ENCODE data around the gene UBE2S.
"Not testable (repeated sequence)": the region's sequence is repeated elsewhere in the genome, so short reads cannot be mapped to it uniquely, and the experiment has no call there.

Gene UBE2S

DNA sequence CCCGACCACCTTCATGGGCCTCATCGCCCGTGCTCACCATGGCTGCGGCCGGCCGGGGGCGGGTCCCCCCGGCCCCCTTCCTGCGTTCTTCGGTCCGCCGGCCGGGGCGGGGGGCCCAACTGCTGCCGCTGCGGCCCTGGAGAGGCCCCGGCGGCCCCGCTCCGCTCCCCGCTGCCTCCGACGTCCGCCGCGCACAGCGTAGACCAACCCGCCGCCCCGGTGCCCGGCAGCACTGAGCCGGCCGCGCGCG, at the start of gene UBE2S:
TSS of gene UBE2S (minus strand) at position 239 of the 250 bp plus-strand sequence. CDS start at position 40, 199 bp downstream.
- not testable (repeated sequence) for FAIRE-seq

DNA sequence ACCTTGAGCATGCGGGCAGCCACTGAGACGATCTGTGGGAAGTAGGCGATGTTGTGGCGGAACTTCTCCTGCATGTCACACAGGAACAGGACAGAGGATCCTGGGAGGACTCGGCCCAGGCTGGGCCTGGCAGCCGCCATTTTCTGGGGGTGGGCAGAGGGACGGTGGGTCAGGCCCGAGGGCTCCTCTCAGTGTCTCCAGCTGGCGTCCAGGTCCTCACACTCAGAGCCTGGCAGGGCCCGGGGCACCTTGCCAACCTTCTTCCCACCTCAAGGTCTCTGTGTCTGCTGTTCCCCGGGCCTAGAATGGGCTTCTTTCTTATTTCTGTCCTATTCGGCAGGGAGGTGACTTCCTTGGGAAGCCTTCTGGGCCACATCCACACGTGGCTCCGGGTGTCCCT, 48.8 kb upstream of the UBE2S start:
- FAIRE-seq, result no peak

- no peak for FAIRE-seq
Measured at GRCh38 chr19:55455576-55456235, 48.1 kb upstream of the UBE2S start.

DNA sequence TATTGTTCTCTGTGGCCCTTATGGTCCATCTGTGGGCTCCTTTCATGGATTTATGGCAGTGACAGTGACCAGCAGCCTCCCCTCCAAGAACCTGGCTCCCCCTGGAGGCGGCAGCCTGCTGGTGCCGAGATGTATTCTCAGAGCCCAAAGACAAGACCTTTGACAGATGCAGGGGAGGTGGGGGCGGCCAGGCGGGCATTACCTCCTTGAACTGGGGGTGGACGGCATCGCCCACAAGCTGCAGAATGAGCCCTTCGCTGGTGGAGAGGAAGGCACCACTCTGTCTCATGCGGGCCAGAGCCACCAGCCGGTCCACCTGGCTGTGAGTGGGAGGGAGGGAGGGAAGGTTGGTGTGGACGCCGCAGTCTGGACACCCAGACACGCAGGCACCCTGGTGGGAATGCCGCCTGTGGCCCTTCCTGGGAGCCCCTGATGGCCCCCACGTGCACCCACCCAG, 47.2 kb upstream of the UBE2S start:
- FAIRE-seq, result no peak

GRCh38 chr19:55453511-55454260, 46.1 kb upstream of the UBE2S start:
- no peak for FAIRE-seq

DNA sequence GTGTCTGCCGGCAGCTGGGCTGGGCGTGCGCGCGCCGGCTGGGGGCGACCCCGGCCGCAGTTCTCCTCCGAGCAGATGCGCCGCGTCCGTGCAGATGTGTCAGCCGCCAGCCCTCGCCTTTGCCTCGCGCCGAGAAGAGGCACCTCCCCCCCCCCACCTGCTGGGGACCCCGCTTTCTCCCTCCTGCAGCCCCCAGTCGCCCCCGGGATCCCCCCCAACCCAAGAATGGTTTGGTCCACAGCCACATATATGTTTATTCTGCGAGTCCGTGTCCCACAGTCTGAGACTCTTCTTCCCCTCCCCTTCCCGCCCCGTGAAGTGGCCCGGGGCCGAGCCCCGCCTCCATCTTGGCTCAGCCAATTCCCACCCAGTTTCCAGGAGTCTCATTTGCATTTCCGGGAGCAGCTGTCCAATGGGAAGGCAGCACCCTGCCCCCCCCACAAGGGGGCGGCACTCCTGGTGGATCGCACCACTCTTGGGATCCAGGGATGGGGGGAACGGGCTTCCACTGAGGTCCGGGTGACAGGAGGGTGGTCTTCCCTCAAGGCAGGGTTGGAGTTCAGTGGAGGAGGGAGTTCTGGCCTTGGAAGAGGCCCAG, 45.3 kb upstream of the UBE2S start:
- peak; percentile 83 for FAIRE-seq

DNA sequence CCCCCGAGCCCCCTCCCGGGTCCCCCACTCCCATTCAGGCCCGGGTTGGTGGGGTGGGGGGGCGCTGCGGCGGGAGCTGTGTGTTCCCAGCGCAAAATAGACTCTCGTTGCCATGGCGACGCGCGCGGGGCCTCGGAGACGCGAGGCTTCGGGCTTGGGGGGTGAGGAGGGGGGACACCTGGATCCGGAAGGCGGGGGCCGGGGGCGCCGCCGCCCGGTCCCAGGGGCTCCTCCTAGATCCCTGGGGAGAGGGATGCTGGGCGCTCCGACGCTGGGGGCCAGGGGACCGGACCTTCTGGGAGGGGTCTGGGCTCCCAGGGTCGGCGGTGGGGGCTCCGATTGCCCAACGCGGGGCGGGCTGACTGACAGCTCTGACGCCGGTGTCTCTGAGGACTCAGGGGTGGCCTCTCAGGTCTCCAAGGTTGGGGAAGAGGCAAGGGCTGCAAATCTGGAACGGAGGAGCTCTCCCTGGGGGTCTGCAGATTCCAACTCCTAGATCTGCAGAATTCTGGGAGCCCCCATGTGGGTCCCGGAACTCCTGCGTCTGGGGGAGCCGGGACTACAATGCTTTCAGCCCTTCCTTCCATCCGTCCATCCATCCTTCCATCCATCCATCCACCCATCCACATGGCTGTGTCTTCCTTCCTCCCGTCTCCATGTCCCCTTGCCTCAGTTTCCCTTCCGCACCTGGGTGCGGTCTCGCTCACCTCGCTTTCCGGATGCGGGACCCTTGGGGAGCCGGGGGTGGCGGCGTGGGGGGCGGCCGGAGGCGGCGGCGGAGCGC, 44.6 kb upstream of the UBE2S start:
- no peak for FAIRE-seq

GRCh38 chr19:55451163-55451964, 43.8 kb upstream of the UBE2S start:
- no peak for FAIRE-seq

- FAIRE-seq, result no peak
Measured at GRCh38 chr19:55449469-55449868, 41.9 kb upstream of the UBE2S start.

DNA sequence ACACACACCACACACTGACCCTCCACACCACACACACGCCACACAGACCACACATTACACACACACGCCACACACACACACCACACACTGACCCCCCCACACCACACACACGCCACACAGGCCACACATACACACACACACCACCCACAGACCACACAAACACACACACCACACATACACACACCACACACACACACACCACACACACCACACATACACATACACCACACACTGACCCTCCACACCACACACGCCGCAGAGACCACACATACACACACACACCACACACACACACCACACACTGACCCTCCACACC, 40.5 kb upstream of the UBE2S start:
- not testable (repeated sequence) for FAIRE-seq

DNA sequence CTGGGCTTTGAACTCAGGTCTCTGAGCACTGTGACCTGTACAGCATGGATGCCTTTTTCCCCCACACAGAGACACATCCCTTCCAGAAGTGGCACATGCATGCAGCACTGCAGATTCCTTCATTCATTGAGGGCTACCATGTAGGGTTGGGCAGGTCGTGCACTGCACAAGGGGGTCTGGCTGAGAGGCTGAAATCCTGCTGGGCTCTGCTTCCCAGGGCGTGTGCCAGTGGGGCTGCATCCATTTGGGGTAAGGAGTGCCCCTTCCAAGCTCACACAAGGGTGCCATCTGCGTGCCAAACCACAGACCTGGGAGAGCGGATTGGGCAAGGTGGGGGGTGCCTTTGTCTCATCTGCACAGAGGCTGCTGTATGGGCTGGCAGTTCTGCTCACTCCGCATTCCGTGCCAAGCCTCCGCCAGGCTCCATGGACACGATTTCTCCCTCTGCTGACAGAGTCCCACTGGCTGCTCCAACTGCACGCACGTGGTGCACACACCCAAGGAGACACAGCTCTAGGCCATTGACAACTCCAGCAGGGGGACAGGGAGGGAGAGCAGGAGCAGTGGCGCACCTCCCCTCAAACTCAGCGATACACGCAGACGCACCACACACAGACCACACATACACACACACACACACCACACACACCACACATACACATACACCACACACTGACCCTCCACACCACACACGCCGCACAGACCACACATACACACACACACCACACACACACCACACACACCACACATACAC, 40.0 kb upstream of the UBE2S start:
- FAIRE-seq, result no peak

DNA sequence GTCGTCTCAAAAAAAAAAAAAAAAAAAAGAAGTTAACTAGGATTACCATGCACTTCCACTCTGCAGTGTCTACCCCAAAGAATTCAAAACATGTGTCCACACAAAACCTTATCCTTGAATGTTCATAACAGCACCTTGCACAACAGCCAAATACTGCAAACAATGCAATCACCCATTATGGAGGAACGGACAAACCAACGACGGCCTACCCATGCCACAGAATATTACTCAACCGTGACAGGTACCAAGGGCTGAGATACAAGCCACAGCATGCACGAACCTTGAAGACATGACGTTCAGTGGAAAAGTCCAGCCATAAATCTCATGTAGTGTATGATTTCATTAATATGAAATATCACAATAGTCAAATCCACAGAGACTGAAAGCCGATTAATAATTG, 38.5 kb upstream of the UBE2S start:
- FAIRE-seq, result no peak

- no peak for FAIRE-seq
Measured at GRCh38 chr19:55444646-55445045, 37.1 kb upstream of the UBE2S start.

GRCh38 chr19:55443824-55444480, 36.4 kb upstream of the UBE2S start:
- no peak for FAIRE-seq

- no peak for FAIRE-seq
Measured at GRCh38 chr19:55443045-55443823, 35.6 kb upstream of the UBE2S start, which contains the start of gene SHISA7. Gene SHISA7 (minus strand): TSS chr19:55443300. CDS start chr19:55442863, 437 bp downstream.

DNA sequence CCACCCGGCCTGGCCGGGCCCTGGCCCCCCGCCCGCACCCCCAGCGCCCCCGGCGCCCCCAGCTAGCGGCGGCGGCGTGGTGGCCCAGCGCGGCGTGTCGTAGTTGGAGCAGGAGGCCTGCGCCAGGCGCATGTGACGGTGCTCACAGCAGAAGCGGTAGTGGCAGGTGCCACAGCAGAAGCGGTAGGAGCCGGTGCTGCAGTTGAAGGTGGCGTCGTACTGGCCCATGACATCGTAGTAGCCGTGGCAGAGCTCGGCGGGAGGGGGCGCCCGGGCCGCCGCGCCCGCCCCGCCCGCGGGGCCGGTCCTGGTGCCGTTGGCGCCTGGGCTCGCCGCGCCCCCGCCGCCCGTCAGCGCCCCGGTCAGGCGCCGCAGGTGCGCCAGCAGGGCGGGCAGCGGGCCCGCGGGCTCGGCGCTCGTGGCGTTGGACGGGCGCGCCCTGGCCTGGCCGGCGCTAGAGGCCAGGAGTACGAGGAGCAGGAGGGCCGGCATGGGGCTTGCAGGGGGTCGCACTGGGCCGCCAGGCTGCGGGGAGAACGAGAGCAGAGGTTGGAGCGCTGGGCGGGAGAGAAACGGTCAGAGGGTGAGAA, 34.9 kb upstream of the UBE2S start:
- no peak for FAIRE-seq

DNA sequence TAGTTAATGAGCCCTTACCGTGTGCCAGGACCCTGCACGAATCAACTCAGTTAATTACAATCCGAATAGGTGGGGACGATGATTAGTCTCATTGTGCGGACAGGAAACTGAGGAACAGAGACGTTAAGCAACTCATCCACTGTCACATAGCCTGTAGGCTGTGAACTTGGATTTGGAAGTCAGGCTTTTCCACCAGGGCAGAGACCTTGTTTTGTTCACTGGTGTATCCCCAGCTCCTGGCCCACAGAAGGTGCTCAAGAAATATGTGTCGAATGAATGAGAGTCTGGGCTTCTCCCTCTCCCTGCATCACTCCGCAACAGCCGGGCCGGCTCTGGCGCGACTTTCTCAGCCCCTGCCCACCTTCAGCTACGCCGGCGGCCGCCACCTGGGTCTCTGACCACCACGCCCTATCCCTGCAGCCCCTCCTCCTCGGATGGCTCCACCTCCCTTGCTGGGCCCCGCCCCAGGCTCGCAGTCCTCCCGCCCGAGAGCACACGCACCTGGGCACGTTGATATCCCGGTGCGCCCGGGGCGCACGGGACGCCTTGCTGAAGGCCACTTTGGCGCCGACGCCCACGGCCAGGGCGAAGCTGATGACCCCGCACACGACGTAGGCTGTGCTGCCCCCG, 34.2 kb upstream of the UBE2S start:
- no peak for FAIRE-seq

DNA sequence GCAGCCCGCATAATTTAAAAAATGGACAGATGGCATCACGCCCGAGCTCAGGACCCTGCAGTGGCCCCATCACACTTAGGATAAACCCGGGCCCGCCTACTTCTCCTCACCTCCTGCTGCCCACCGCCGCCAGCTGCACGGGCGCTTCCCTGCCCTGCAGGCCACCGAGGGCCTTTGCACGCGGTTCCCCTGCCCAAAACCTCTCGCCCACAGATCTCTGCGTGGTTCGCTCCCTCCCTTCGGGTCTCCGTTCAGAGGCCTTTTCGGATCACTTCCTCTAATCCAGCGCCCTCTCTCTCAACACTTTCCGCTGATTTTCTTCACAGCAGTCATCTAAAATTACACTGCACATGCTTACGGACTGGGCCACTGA, 33.7 kb upstream of the UBE2S start:
- FAIRE-seq, result no peak

GRCh38 chr19:55440411-55441105, 33.0 kb upstream of the UBE2S start:
- FAIRE-seq, result no peak

Data from G401.6 (cell line).